Neuronal stem cell (in vitro differentiated cells): ENCODE results near the gene STK39.
A peak's percentile ranks its signal among the peaks of the same experiment; 100 is the strongest.

Experiments
- DNase-seq: peaks from one replicate; pipeline ENCODE4 v3.0.0-alpha.2; 2013; ENCODE audit warnings: low spot score
- H2AFZ ChIP-seq: one replicate; pipeline ENCODE4 v1.6.1; 2013; ENCODE audit warnings: mild to moderate bottlenecking, low read length, inconsistent platforms
- H2AK5ac ChIP-seq: 2 replicates; pipeline ENCODE4 v1.6.1; 2013; ENCODE audit warnings: low read depth, mild to moderate bottlenecking, inconsistent platforms, low read length, moderate library complexity, mixed read lengths
- H2BK120ac ChIP-seq: 2 replicates; pipeline ENCODE4 v1.6.1; 2013; ENCODE audit warnings: low read depth, mild to moderate bottlenecking, inconsistent platforms, low read length, moderate library complexity, mixed read lengths
- H2BK12ac ChIP-seq: one replicate; pipeline ENCODE4 v1.6.1; 2013; ENCODE audit warnings: low read length, inconsistent platforms
- H2BK15ac ChIP-seq: 2 replicates; pipeline ENCODE4 v1.6.1; 2013; ENCODE audit warnings: mild to moderate bottlenecking, low read length, inconsistent platforms, mixed read lengths
- H2BK5ac ChIP-seq: one replicate; pipeline ENCODE4 v1.6.1; 2013; ENCODE audit warnings: inconsistent platforms, mild to moderate bottlenecking, low read length, moderate library complexity
- H3K14ac ChIP-seq: one replicate; pipeline ENCODE4 v1.6.1; 2013; ENCODE audit warnings: low read length, inconsistent platforms
- H3K18ac ChIP-seq: 2 replicates; pipeline ENCODE4 v1.6.1; 2013; ENCODE audit warnings: low read length, inconsistent platforms
- H3K23ac ChIP-seq: 2 replicates; pipeline ENCODE4 v1.6.1; 2013; ENCODE audit warnings: low read depth, mild to moderate bottlenecking, mixed read lengths, low read length, inconsistent platforms; ENCODE audit not compliant: poor library complexity
- H3K27ac ChIP-seq: replicated peaks from 3 replicates; pipeline ENCODE4 v1.5.1; 2013; ENCODE audit warnings: low read length, inconsistent platforms
- H3K27me3 ChIP-seq, 3 experiments: 2 replicates each; pipeline ENCODE4 v1.6.1; 2013; ENCODE audit warnings: low read length in 3 of 3, mild to moderate bottlenecking in 2 of 3, inconsistent platforms in 1 of 3, low read depth in 1 of 3, mixed read lengths in 1 of 3, moderate library complexity in 1 of 3; ENCODE audit not compliant: control insufficient read depth in 3 of 3, insufficient read depth in 3 of 3
- H3K36me3 ChIP-seq, 2 donors: replicated peaks in 1 of 2; 2 replicates each; pipeline ENCODE4 v1.6.1; 2013; ENCODE audit warnings: low read length in 2 of 2; ENCODE audit not compliant: control insufficient read depth in 2 of 2, insufficient read depth in 2 of 2
- H3K4ac ChIP-seq: 2 replicates; pipeline ENCODE4 v1.6.1; 2013; ENCODE audit warnings: inconsistent platforms, mild to moderate bottlenecking, low read length, moderate library complexity
- H3K4me1 ChIP-seq, 2 donors: 1 replicate in 1 of 2; 2 replicates in 1 of 2; pipeline ENCODE4 v1.6.1; 2013; ENCODE audit warnings: low read length in 2 of 2, low read depth in 1 of 2; ENCODE audit not compliant: control insufficient read depth in 2 of 2, insufficient read depth in 1 of 2
- H3K4me2 ChIP-seq: one replicate; pipeline ENCODE4 v1.6.1; 2013; ENCODE audit warnings: mild to moderate bottlenecking, low read length, inconsistent platforms; ENCODE audit not compliant: insufficient read depth, poor library complexity, severe bottlenecking
- H3K4me3 ChIP-seq, 2 donors: 2 replicates each; pipeline ENCODE4 v1.5.1; 2013; ENCODE audit warnings: low read length in 2 of 2, mild to moderate bottlenecking in 2 of 2, inconsistent platforms in 1 of 2, moderate library complexity in 1 of 2
- H3K79me1 ChIP-seq: one replicate; pipeline ENCODE4 v1.6.1; 2013; ENCODE audit warnings: low read depth, mild to moderate bottlenecking, inconsistent platforms, low read length, moderate library complexity
- H3K9ac ChIP-seq: one replicate; pipeline ENCODE4 v1.6.1; 2013; ENCODE audit warnings: mild to moderate bottlenecking, low read depth, low read length, inconsistent platforms; ENCODE audit not compliant: poor library complexity
- H3K9me3 ChIP-seq, 2 donors: replicated peaks in 1 of 2; 2 replicates each; pipeline versions ENCODE3 to v1.6.1; 2013; ENCODE audit warnings: low read length in 2 of 2, mild to moderate bottlenecking in 2 of 2, inconsistent platforms in 1 of 2, low read depth in 1 of 2, mixed read lengths in 1 of 2, moderate library complexity in 1 of 2; ENCODE audit not compliant: control insufficient read depth in 2 of 2, insufficient read depth in 1 of 2
- H4K8ac ChIP-seq: one replicate; pipeline ENCODE4 v1.6.1; 2013; ENCODE audit warnings: low read depth, mild to moderate bottlenecking, inconsistent platforms, low read length, moderate library complexity
- H4K91ac ChIP-seq: one replicate; pipeline ENCODE4 v1.6.1; 2013; ENCODE audit warnings: low read length, low read depth, mild to moderate bottlenecking, inconsistent platforms; ENCODE audit not compliant: poor library complexity
- WGBS, 2 donors: extraction: QIAGEN DNeasy Blood & Tissue Kit; methylation state at CpG; one replicate each; pipeline ENCODE4 v1.1.7; 2013; ENCODE audit warnings: missing lambda C conversion rate in 2 of 2, mixed read lengths in 1 of 2; ENCODE audit not compliant: insufficient read length in 2 of 2, insufficient replicate concordance in 1 of 2; ENCODE audit errors: extremely low coverage in 2 of 2; 5-methylcytosine and 5-hydroxymethylcytosine counted together

STK39 gene

GRCh38 chr2:167954495-167954894, 292.9 kb downstream of the STK39 start:
- H2AFZ ChIP-seq: no peak overlapping the region
- no peak overlapping the region for H2AK5ac ChIP-seq
- H4K8ac ChIP-seq: no peak overlapping the region
- H3K9ac ChIP-seq: no peak overlapping the region
- peaks cover 0 to 15% of the 10 kb centered on the region in 2 donors for H3K36me3 ChIP-seq
- H3K4me1 ChIP-seq: no peaks in the 10 kb centered on the region
- WGBS, 2 donors: no CpG with 5 or more reads among the region's 2 CpGs
- H3K27me3 ChIP-seq: no peaks in the 10 kb centered on the region
- no peak overlapping the region for H2BK12ac ChIP-seq
- no peak overlapping the region for H3K4me2 ChIP-seq
- no peak overlapping the region for H3K27ac ChIP-seq
- H4K91ac ChIP-seq: no peak overlapping the region
- no peak overlapping the region for H3K4ac ChIP-seq
- no peak overlapping the region for H3K14ac ChIP-seq
- H2BK15ac ChIP-seq: no peak overlapping the region
- no peak overlapping the region for H2BK120ac ChIP-seq
- no peak for DNase-seq
- H3K9me3 ChIP-seq: no peaks in the 10 kb centered on the region
- H3K79me1 ChIP-seq: no peaks in the 10 kb centered on the region
- no peak overlapping the region for H3K23ac ChIP-seq
- no peak overlapping the region for H3K4me3 ChIP-seq
- H2BK5ac ChIP-seq: no peak overlapping the region
- no peak overlapping the region for H3K18ac ChIP-seq

- Histone ChIP-seq H3K18ac (no peak overlapping the region), H2AFZ (no peak overlapping the region), H2BK12ac (no peak overlapping the region), H2BK15ac (no peak overlapping the region), H3K9ac (no peak overlapping the region), H3K9me3 (no peaks in the 10 kb centered on the region), H3K27me3 (no peaks in the 10 kb centered on the region), H3K4me3 (no peak overlapping the region), H3K14ac (no peak overlapping the region), H4K91ac (no peak overlapping the region), H3K4me2 (no peak overlapping the region), H4K8ac (no peak overlapping the region), H2AK5ac (no peak overlapping the region), H2BK120ac (no peak overlapping the region), H2BK5ac (no peak overlapping the region), H3K79me1 (no peaks in the 10 kb centered on the region), H3K4me1 (no peaks in the 10 kb centered on the region), H3K27ac (no peak overlapping the region), H3K36me3 (peaks cover 0 to 14% of the 10 kb centered on the region in 2 donors), H3K23ac (no peak overlapping the region), H3K4ac (no peak overlapping the region)
- no peak for DNase-seq
- WGBS, 2 donors: no CpG with 5 or more reads among the region's 3 CpGs
Measured at GRCh38 chr2:167953776-167954175, 293.6 kb downstream of the STK39 start.

- H2BK120ac ChIP-seq: no peak overlapping the region
- H3K23ac ChIP-seq: no peak overlapping the region
- no peak overlapping the region for H2BK5ac ChIP-seq
- no peak overlapping the region for H3K18ac ChIP-seq
- no peak for DNase-seq
- no peak overlapping the region for H3K4me3 ChIP-seq
- H3K27me3 ChIP-seq: no peaks in the 10 kb centered on the region
- no peak overlapping the region for H3K14ac ChIP-seq
- H3K4me1 ChIP-seq: peaks cover 6 to 9% of the 10 kb centered on the region in 2 donors
- WGBS, 2 donors: no CpG with 5 or more reads among the region's 2 CpGs
- H3K9ac ChIP-seq: no peak overlapping the region
- peaks cover 2 to 6% of the 10 kb centered on the region in 2 donors for H3K9me3 ChIP-seq
- H2AK5ac ChIP-seq: no peak overlapping the region
- no peak overlapping the region for H4K8ac ChIP-seq
- no peaks in the 10 kb centered on the region for H3K79me1 ChIP-seq
- no peak overlapping the region for H2BK15ac ChIP-seq
- no peak overlapping the region for H3K27ac ChIP-seq
- no peak overlapping the region for H4K91ac ChIP-seq
- peaks cover 0 to 8% of the 10 kb centered on the region in 2 donors for H3K36me3 ChIP-seq
- H2AFZ ChIP-seq: no peak overlapping the region
- no peak overlapping the region for H3K4ac ChIP-seq
- no peak overlapping the region for H2BK12ac ChIP-seq
- H3K4me2 ChIP-seq: no peak overlapping the region
Measured at GRCh38 chr2:167950571-167950970, 296.8 kb downstream of the STK39 start.

GRCh38 chr2:167946441-167946841, 301.0 kb downstream of the STK39 start:
- no peaks in the 10 kb centered on the region for H3K79me1 ChIP-seq
- H3K18ac ChIP-seq: no peak overlapping the region
- no peak overlapping the region for H2BK120ac ChIP-seq
- H2AFZ ChIP-seq: peak overlapping the region; percentile 65
- H3K23ac ChIP-seq: no peak overlapping the region
- DNase-seq: peak; percentile 88
- H2BK5ac ChIP-seq: no peak overlapping the region
- no peak overlapping the region for H4K91ac ChIP-seq
- H3K27ac ChIP-seq: peak overlapping the region; percentile 98
- no peak overlapping the region for H4K8ac ChIP-seq
- no peak overlapping the region for H3K14ac ChIP-seq
- H3K4me1 ChIP-seq: peaks cover 10 to 11% of the 10 kb centered on the region in 2 donors
- H3K9ac ChIP-seq: no peak overlapping the region
- peaks cover 2 to 10% of the 10 kb centered on the region in 2 donors for H3K9me3 ChIP-seq
- H3K4ac ChIP-seq: no peak overlapping the region
- H3K4me2 ChIP-seq: no peak overlapping the region
- no peaks in the 10 kb centered on the region for H3K27me3 ChIP-seq
- no peak overlapping the region for H2BK15ac ChIP-seq
- no peak overlapping the region for H2AK5ac ChIP-seq
- no peak overlapping the region for H2BK12ac ChIP-seq
- no CpG with 5 or more reads among the region's 3 CpGs for WGBS, 2 donors
- no peaks in the 10 kb centered on the region for H3K36me3 ChIP-seq
- H3K4me3 ChIP-seq: no peak overlapping the region
